ENCODE data around the gene VPS54.
A peak's percentile ranks its signal among the peaks of the same experiment; 100 is the strongest.

VPS54 gene

DNA sequence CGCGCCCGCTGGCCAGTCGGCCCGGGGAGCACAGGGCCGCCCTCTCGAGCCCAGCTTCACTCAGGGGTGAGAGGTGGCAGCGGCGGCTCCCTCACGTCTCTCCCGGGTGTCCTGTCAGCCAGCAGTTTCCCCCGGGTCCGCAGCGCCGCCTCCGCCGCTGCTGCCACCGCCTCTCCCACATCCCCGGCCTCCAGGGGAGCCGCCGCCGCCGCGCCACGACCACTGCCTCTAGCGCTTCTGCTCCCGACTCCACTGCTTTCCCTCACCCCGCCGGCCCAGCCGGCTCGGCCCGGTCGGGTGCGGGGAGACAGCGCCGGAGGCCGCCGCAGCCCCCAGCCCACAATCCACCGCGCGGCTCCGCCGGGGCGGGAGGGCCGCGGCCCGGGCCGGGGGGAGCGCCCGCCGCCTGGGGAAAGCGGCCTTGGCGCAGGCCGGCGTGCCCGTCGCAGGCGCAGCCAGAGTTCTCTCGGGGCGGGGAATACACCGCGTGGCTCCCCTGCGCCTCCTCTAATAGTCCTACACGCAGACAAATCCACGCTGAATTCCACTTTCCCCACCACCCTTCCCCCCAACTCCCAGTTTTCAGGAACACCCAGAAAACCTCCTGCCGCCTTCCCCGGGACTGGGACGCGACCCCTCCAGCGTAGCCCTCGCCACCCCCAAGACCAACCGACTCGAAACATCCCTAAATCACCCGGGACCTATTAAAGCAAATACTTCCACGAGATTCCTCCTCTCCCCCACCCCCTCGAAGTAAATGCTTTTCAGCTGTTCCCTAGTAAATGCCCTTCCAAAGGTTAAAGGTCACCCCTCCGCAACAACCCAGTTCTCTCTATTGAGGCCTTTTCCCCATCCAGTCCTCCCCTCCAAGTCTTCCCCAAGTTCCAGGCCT, at the start of gene VPS54:
TSS of gene VPS54 (minus strand) at position 346 of the 892 bp plus-strand sequence. CDS start 35,429 bp downstream, outside the sequence.
- peak; percentile 30 to 33 for DNase-seq (ENCODE audit: extremely low read depth in 1 of 2, low read depth in 1 of 2)

GRCh38 chr2:64067326-64067725, 48.1 kb upstream of the VPS54 start:
- DNase-seq (ENCODE audit: extremely low read depth in 1 of 2, low read depth in 1 of 2), result no peak

GRCh38 chr2:64065516-64065915, 46.3 kb upstream of the VPS54 start:
- no peak for DNase-seq (ENCODE audit: extremely low read depth in 1 of 2, low read depth in 1 of 2)

GRCh38 chr2:64063924-64064331, 44.7 kb upstream of the VPS54 start:
- no peak for DNase-seq (ENCODE audit: extremely low read depth in 1 of 2, low read depth in 1 of 2)

DNA sequence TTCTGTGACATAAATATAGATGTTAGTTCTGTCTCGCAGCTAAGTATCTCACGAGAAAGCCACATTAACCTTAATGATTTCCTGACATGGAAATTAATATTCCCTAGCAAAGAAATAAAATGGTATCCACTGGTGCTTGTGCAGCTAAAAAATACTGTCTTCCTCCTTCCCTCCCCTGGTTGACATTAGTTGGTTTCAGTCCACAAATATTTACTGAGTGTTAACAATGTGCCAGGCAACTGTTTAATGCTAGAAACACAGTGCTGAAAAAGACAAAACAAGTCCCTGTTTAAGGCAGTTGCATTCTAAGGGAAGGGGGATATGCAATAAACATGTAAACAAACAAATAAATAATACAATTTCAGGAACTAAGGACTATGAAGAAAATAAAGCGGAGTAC, 44.2 kb upstream of the VPS54 start:
- no peak for DNase-seq (ENCODE audit: extremely low read depth in 1 of 2, low read depth in 1 of 2)

- DNase-seq (ENCODE audit: extremely low read depth in 1 of 2, low read depth in 1 of 2), result no peak
These were observed 43.6 kb upstream of the VPS54 start for GRCh38 chr2:64062840-64063239.

GRCh38 chr2:64059270-64059669, 40.0 kb upstream of the VPS54 start:
- DNase-seq (ENCODE audit: extremely low read depth in 1 of 2, low read depth in 1 of 2), result no peak

DNA sequence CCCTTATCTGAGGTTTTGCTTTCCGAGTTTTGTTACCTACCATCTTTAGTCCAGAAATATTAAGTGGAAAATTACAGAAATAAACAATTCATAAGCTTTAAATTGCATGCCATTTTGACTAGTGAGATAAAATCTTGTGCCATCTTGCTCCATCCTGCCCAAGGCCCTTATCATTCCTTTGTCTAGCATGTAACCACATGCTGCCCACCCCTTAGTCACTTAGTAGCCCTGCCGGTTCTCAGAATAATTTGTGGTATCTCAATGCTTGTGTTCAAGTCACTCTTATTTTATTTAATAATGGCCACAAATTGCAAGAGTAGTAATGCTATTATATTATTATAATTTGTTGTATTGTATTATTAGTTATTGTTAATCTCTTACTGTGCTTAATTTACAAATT, 36.8 kb upstream of the VPS54 start:
- no peak for DNase-seq (ENCODE audit: extremely low read depth in 1 of 2, low read depth in 1 of 2)

GRCh38 chr2:64054161-64054915, 35.1 kb upstream of the VPS54 start:
- no peak for DNase-seq (ENCODE audit: extremely low read depth in 1 of 2, low read depth in 1 of 2)

DNA sequence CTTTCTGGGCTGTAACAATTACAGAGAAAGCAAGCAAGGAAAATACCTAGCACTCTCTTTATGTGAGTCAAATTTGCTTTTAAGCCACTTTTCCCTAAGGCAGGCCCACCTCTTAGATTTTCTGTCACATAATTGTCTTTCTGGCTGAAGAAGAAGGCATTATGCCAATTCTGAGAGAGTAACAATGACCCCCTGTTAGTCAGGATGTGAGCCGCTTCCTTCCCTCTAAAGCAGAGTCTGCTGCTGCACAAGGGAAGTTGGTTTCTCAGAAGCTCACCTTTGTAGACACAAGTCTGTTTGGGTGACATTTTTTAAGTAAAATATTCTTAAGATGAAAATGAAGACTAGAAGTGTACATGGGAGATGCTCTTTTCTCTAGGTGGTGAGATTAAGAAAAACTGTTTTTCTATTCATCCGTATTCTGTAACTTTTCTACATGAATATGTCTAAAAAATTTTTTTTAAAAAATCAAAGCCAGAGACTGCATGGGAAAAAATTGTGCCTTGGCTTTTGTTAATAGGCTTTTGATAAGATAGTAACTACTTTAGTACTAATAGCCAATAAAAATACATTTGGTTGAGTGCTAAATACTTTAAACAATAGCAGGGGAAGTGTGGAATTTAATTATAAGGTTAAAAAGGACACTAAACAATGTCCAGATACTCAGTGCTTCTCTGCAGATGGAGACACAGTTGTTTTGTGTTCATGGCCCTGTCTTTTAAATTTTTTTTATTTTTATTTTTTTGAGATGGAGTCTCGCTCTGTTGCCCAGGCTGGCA, 33.4 kb upstream of the VPS54 start:
- DNase-seq (ENCODE audit: extremely low read depth in 1 of 2, low read depth in 1 of 2), result no peak

DNA sequence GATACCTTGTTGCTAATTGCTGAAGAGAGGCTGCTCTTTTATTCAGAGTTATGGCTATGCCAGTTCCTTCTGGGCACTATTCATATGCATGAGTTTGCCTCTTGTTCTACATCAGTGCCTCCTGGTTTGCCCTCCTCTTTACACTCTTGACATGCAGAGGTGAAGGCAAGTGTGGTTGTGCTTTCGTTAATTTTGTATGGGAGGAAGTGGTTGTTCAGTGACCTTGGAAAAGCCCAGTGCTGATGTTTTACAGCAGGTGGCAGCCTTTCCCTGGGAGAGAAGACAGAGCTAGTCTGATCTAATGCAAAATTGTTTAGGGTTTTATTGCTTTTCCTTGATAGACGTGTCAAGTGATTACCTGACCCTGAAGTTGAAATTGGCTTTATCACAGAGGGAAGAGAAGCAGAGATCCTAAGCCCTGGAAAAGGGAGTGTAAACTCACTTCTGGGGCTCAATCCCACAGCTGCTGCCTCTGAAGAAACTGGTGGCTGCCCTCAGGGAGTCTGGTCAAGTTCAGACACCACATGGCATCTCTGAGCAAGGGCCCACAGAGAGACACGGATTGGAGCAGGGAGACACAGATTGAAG, 30.5 kb upstream of the VPS54 start:
- DNase-seq (ENCODE audit: extremely low read depth in 1 of 2, low read depth in 1 of 2), result peak; percentile 18 to 59

DNA sequence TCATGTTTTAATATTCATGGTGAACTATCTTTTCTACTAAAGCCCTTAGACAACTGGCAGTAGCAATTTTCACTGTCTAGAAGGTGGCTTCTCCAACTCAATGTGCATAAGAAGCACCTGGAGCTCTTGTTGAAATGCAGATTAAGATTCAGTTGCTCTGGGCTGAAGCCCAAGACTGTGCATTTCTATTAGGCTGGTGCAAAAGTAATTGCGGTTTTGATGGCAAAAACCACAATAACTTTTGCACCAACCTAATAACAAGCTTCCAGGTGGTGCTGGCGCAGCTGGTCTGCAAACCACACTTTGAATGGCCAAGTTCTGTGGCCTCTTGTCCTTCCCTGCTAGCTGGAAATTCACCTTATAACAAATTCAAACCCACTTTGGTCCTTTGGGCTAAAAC, 26.7 kb upstream of the VPS54 start:
- DNase-seq (ENCODE audit: extremely low read depth in 1 of 2, low read depth in 1 of 2), result no peak

DNA sequence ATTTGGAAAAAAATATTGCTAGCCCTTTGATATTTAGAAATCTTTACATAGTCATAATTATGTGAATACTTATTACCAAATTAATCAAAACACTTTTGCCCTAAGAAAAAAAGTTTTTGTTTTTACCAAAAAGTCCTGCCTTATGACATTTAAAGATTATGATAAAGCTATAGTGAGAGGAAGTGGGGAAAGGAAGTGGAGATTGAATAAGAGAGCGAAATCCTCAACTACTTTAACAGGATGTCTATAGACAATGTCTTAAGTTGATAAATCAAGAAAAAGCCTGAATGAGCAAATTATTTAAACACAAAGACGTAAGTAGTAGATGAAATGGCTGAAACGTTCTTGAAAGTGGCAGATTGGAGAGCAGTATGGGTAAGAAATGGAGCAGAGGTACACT, 20.9 kb upstream of the VPS54 start:
- DNase-seq (ENCODE audit: extremely low read depth in 1 of 2, low read depth in 1 of 2), result no peak

GRCh38 chr2:64036034-64036705, 16.9 kb upstream of the VPS54 start:
- DNase-seq (ENCODE audit: extremely low read depth in 1 of 2, low read depth in 1 of 2), result no peak

GRCh38 chr2:64035072-64035942, 16.1 kb upstream of the VPS54 start:
- DNase-seq (ENCODE audit: extremely low read depth in 1 of 2, low read depth in 1 of 2), result no peak

DNA sequence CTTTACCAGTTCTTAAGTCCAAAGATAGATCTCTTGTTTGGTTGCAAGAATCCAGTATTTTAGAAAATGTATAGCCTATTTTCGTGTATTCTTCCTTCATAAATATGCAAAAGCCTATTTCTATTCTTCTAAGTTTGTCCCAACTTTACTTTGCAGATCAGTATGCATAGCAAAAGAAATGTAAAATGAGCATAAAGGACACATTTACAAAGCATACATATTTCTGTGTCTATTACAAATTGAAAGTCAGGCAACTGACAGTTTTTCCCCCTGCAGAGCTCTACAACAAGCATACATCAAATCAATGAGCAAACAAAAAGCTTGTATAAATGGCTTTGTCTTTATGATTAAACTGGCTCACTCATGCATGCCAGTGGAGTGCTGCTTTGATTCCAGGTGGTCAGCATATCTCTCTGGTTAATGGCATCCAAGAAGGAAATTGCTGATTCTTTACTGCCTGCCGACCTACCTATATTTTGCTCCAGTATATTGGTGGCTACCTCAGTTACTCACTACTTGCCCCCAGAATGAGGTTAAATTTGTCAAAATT, 10.0 kb upstream of the VPS54 start:
- no peak for DNase-seq (ENCODE audit: extremely low read depth in 1 of 2, low read depth in 1 of 2)

DNA sequence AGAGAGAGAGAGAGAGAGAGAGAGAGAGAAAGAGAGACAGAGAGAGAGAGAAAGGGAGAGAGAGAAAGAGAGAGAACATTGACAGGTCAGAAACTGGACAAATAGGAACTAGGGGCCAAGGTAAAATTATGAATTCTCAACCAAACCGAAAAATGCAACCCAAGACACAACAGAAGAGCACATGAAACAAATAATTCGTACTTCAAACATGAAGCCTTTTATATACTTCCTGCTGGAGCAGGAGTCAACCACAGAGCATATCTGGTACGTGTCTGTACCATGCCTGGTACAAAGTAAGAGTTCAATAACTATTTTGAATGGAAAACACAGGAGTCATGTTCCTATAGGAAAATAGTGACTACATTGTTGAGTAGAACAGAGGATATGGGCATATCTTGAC, 6.5 kb upstream of the VPS54 start:
- DNase-seq (ENCODE audit: extremely low read depth in 1 of 2, low read depth in 1 of 2), result no peak

- DNase-seq (ENCODE audit: extremely low read depth in 1 of 2, low read depth in 1 of 2), result no peak
These were observed 5.2 kb upstream of the VPS54 start for GRCh38 chr2:64024259-64024949.
